ENCODE measurements around the gene MARCHF3.
A peak's percentile ranks its signal among the peaks of the same experiment; 100 is the strongest.
"Not testable (repeated sequence)": the region's sequence is repeated elsewhere in the genome, so short reads cannot be mapped to it uniquely, and the experiment has no call there.

MARCHF3 gene

GRCh38 chr5:126855266-126855665 lies 175.1 kb downstream of the MARCHF3 start:
- TF ChIP-seq POLR2A (IDR thresholded peaks at IDR 0.05; ENCODE audit: low read length): no peak
- no peak for TF ChIP-seq GATA1 (IDR thresholded peaks at IDR 0.05; ENCODE audit: low read depth, low read length)
- no peak for DNase-seq

GRCh38 chr5:126854526-126855110 lies 175.7 kb downstream of the MARCHF3 start:
- TF ChIP-seq POLR2A (IDR thresholded peaks at IDR 0.05; ENCODE audit: low read length) (no peak), GATA1 (IDR thresholded peaks at IDR 0.05; ENCODE audit: low read depth, low read length) (no peak)

GRCh38 chr5:126853541-126854307 lies 176.6 kb downstream of the MARCHF3 start:
- not testable (repeated sequence) for DNase-seq

More at GRCh38 chr5:126854526-126855110, 175.7 kb downstream of the MARCHF3 start:
- DNase-seq: no peak

- no peak for TF ChIP-seq POLR2A (IDR thresholded peaks at IDR 0.05; ENCODE audit: low read length)
- TF ChIP-seq GATA1 (IDR thresholded peaks at IDR 0.05; ENCODE audit: low read depth, low read length): no peak
- DNase-seq: no peak
Measured at GRCh38 chr5:126852841-126853271, 177.5 kb downstream of the MARCHF3 start.

GRCh38 chr5:126852091-126852571 lies 178.2 kb downstream of the MARCHF3 start:
- TF ChIP-seq POLR2A (IDR thresholded peaks at IDR 0.05; ENCODE audit: low read length): no peak
- no peak for TF ChIP-seq GATA1 (IDR thresholded peaks at IDR 0.05; ENCODE audit: low read depth, low read length)
- no peak for DNase-seq

GRCh38 chr5:126851501-126852011 lies 178.8 kb downstream of the MARCHF3 start:
- no peak for DNase-seq
- TF ChIP-seq POLR2A (IDR thresholded peaks at IDR 0.05; ENCODE audit: low read length) (no peak), GATA1 (IDR thresholded peaks at IDR 0.05; ENCODE audit: low read depth, low read length) (no peak)

- peak in 1 of 2 experiments; percentile 37 for DNase-seq
Measured at GRCh38 chr5:126849101-126849678, 181.2 kb downstream of the MARCHF3 start.

GRCh38 chr5:126848253-126848652 lies 182.1 kb downstream of the MARCHF3 start:
- DNase-seq: no peak
- TF ChIP-seq GATA1 (IDR thresholded peaks at IDR 0.05; ENCODE audit: low read depth, low read length): no peak

More at GRCh38 chr5:126849101-126849678, 181.2 kb downstream of the MARCHF3 start:
- TF ChIP-seq GATA1 (IDR thresholded peaks at IDR 0.05; ENCODE audit: low read depth, low read length): no peak
- TF ChIP-seq POLR2A (IDR thresholded peaks at IDR 0.05; ENCODE audit: low read length): no peak

- TF ChIP-seq GATA1 (IDR thresholded peaks at IDR 0.05; ENCODE audit: low read depth, low read length) (no peak), POLR2A (IDR thresholded peaks at IDR 0.05; ENCODE audit: low read length) (no peak)
- no peak for DNase-seq
Measured at GRCh38 chr5:126847826-126848251, 182.5 kb downstream of the MARCHF3 start.

GRCh38 chr5:126847456-126847820 lies 182.9 kb downstream of the MARCHF3 start:
- peak in 1 of 2 experiments; percentile 20 for DNase-seq
- TF ChIP-seq POLR2A (IDR thresholded peaks at IDR 0.05; ENCODE audit: low read length) (no peak), GATA1 (IDR thresholded peaks at IDR 0.05; ENCODE audit: low read depth, low read length) (no peak)

GRCh38 chr5:126846744-126847455 lies 183.5 kb downstream of the MARCHF3 start:
- DNase-seq: no peak

GRCh38 chr5:126846344-126846743 lies 184.0 kb downstream of the MARCHF3 start:
- no peak for TF ChIP-seq POLR2A (IDR thresholded peaks at IDR 0.05; ENCODE audit: low read length)
- TF ChIP-seq GATA1 (IDR thresholded peaks at IDR 0.05; ENCODE audit: low read depth, low read length): no peak

More at GRCh38 chr5:126846744-126847455, 183.5 kb downstream of the MARCHF3 start:
- TF ChIP-seq GATA1 (IDR thresholded peaks at IDR 0.05; ENCODE audit: low read depth, low read length) (no peak), POLR2A (IDR thresholded peaks at IDR 0.05; ENCODE audit: low read length) (no peak)

GRCh38 chr5:126845470-126846070 lies 184.8 kb downstream of the MARCHF3 start:
- peak; percentile 52 to 68 for DNase-seq

More at GRCh38 chr5:126846344-126846743, 184.0 kb downstream of the MARCHF3 start:
- peak; percentile 39 to 51 for DNase-seq

- not testable (repeated sequence) for DNase-seq
Measured at GRCh38 chr5:126843375-126843774, 187.0 kb downstream of the MARCHF3 start.

- DNase-seq: not testable (repeated sequence)
Measured at GRCh38 chr5:126839407-126839806, 191.0 kb downstream of the MARCHF3 start.

Data from erythroblast (primary cell).